ENCODE data around the gene OVCA2.

The OVCA2 gene

DNA sequence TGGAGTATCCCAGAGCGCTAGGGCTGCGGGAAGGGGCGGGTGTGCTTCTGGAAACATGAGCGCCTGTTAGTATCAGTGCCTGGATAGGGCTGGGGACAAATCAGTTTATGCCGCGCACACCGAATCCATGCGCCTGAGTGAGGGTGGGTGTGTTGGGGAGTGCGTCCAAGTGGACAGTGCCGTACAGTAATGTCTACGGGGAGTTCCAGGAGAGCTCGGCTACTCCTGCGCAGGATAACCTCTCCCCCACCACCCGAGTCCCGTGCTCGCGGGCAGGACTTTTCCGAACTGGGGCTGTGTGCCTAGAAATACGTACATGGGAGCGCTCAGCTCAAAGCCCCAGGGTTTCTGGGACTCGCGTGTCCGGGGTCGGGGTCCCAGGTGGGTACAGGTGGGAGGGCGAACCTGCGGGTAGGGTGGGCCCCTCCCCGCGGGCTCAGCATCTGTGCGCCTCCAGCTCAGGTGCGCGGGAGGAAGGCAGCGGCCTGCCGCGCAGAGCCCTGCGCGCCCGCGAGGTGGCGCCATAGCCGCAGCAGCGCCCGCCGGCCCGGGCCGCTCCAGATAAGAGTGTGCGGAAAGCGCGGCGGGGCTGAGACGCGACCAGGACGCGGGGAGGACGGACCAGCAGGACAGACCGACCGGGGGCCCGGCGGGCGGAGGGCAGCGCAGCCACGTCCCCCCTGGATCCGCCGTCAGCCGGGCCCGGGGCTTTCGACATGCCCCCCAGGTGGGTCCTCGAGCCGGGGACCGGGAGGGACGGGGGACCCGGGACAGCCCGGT is 12.9 kb downstream of the OVCA2 start, which contains the start of gene HIC1:
HIC1 (plus strand) TSS at position 592 of the 780 bp plus-strand sequence. CDS start 1,588 bp downstream, outside the sequence.
- FAIRE-seq = no peak

DNA sequence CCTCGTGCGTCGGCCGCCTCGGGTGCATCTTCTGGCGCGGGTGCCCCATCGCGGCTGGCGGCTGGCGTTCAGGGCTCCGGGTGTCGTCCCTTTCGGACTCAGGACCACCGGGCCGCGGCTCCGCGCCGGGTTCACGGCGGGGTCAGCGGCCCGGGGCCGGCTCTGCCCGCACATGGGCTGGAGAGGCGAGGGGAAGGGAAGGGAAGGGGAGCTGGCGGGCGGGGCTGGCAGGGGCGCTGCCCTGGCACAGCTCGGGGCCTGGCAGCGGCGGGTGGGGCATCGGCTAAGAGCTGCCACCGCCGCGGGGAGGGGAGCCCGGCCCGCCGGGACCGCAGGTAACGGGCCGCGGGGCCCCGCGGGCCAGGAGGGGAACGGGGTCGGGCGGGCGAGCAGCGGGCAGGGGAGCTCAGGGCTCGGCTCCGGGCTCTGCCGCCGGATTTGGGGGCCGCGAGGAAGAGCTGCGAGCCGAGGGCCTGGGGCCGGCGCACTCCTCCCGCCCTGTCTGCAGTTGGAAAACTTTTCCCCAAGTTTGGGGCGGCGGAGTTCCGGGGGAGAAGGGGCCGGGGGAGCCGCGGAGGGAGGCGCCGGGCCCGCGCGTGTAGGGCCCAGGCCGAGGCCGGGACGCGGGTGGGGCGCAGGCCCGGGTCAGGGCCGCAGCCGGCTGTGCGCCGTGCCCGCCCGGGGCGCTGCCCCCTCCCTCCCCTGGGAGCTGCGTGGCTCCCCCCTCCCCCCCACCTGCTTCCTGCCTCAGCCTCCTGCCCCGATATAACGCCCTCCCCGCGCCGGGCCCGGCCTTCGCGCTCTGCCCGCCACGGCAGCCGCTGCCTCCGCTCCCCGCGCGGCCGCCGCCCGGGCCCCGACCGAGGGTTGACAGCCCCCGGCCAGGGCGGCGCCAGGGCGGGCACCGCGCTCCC is 13.7 kb downstream of the OVCA2 start:
- no peak for FAIRE-seq

DNA sequence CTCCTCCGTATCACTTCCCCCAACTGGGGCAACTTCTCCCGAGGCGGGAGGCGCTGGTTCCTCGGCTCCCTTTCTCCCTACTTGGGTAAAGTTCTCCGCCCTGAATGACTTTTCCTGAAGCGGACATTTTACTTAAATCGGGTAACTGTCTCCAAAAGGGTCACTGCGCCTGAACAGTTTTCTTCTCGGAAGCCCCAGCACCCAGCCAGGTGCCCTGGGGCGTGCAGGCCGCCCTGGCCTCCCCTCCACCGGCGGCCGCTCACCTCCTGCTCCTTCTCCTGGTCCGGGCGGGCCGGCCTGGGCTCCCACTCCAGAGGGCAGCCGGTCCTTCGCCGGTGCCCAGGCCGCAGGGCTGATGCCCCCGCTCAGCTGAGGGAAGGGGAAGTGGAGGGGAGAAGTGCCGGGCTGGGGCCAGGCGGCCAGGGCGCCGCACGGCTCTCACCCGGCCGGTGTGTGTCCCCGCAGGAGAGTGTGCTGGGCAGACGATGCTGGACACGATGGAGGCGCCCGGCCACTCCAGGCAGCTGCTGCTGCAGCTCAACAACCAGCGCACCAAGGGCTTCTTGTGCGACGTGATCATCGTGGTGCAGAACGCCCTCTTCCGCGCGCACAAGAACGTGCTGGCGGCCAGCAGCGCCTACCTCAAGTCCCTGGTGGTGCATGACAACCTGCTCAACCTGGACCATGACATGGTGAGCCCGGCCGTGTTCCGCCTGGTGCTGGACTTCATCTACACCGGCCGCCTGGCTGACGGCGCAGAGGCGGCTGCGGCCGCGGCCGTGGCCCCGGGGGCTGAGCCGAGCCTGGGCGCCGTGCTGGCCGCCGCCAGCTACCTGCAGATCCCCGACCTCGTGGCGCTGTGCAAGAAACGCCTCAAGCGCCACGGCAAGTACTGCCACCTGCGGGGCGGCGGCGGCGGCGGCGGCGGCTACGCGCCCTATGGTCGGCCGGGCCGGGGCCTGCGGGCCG is 14.7 kb downstream of the OVCA2 start:
- no peak for FAIRE-seq

DNA sequence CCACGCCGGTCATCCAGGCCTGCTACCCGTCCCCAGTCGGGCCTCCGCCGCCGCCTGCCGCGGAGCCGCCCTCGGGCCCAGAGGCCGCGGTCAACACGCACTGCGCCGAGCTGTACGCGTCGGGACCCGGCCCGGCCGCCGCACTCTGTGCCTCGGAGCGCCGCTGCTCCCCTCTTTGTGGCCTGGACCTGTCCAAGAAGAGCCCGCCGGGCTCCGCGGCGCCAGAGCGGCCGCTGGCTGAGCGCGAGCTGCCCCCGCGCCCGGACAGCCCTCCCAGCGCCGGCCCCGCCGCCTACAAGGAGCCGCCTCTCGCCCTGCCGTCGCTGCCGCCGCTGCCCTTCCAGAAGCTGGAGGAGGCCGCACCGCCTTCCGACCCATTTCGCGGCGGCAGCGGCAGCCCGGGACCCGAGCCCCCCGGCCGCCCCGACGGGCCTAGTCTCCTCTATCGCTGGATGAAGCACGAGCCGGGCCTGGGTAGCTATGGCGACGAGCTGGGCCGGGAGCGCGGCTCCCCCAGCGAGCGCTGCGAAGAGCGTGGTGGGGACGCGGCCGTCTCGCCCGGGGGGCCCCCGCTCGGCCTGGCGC is 15.4 kb downstream of the OVCA2 start:
- no peak for FAIRE-seq

DNA sequence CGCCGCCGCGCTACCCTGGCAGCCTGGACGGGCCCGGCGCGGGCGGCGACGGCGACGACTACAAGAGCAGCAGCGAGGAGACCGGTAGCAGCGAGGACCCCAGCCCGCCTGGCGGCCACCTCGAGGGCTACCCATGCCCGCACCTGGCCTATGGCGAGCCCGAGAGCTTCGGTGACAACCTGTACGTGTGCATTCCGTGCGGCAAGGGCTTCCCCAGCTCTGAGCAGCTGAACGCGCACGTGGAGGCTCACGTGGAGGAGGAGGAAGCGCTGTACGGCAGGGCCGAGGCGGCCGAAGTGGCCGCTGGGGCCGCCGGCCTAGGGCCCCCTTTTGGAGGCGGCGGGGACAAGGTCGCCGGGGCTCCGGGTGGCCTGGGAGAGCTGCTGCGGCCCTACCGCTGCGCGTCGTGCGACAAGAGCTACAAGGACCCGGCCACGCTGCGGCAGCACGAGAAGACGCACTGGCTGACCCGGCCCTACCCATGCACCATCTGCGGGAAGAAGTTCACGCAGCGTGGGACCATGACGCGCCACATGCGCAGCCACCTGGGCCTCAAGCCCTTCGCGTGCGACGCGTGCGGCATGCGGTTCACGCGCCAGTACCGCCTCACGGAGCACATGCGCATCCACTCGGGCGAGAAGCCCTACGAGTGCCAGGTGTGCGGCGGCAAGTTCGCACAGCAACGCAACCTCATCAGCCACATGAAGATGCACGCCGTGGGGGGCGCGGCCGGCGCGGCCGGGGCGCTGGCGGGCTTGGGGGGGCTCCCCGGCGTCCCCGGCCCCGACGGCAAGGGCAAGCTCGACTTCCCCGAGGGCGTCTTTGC is 16.2 kb downstream of the OVCA2 start:
- no peak for FAIRE-seq

DNA sequence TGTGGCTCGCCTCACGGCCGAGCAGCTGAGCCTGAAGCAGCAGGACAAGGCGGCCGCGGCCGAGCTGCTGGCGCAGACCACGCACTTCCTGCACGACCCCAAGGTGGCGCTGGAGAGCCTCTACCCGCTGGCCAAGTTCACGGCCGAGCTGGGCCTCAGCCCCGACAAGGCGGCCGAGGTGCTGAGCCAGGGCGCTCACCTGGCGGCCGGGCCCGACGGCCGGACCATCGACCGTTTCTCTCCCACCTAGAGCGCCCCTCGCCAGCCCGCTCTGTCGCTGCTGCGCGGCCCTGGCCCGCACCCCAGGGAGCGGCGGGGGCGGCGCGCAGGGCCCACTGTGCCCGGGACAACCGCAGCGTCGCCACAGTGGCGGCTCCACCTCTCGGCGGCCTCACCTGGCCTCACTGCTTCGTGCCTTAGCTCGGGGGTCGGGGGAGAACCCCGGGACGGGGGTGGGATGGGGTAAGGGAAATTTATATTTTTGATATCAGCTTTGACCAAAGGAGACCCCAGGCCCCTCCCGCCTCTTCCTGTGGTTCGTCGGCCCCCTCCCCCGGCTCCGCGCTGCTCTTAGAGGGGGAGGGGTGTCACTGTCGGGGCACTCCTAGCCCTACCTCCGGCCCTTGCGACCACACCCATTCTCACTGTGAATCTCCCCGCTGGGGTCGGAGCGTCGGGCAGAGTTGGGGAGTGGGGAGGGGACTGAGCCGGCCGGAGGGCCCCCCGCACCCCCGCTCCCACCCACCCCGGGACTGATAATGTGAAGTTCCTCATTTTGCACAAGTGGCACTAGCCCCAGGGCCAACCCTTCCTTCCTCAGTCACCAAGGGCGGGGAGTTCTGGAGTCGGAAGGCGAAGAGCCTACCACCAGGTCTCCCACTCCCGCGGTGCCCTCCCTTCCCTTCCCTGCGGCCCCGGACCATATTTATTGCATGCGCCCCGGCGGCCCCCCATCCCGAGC is 17.0 kb downstream of the OVCA2 start:
- no peak for FAIRE-seq

DNA sequence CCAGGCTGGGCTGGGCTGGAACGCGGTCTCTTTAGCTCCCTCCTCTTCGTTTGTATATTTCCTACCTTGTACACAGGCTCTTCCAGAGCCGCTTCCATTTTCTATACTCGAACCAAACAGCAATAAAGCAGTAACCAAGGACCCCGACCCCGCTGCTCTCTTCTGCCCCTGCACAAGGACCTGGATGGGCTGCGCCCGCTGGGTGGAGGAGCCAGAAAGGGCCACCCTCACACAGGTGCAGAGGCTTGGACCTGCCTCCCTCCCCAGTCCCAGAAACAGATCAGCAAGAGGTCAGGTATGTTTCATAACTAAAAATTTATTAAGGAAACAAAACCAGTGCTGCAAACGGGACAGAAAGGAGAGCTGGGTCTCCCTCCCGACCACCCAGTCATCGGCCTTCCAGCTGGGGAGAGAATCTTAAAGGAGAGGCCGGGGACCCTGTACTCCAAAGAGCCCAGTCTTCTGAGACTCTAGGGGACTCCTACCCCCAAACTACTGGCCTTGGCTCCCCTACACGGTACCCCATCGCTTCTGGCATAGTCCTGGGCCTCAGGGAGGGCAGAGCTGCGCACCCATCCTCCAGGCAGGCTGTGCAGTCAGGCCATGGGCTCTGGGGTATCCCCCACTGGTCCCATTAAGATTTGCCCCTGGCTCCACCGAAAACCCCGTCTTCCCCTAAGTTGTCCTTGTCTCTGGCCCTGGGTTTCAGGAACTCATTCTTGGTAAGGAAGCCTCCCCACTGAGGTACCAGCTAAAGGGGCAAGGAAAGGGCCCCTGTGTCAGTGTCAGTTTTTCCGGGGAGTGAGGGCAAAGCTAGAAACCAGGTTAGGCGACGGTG is 17.9 kb downstream of the OVCA2 start:
- no peak for FAIRE-seq

DNA sequence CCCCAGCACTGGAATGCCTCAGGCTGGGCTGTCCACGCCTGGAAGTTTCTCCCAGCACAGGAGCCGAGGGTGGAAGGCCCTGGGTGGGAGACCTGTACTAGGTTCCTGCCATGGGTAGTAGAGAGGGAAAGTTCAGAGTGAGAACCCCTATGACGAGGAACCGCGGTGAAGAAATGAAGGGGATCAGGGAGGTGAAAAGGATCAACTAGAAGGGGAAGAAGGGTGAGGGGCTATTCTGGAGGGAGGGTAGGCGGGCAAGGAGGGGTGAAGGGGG is 18.5 kb downstream of the OVCA2 start:
- no peak for FAIRE-seq

DNA sequence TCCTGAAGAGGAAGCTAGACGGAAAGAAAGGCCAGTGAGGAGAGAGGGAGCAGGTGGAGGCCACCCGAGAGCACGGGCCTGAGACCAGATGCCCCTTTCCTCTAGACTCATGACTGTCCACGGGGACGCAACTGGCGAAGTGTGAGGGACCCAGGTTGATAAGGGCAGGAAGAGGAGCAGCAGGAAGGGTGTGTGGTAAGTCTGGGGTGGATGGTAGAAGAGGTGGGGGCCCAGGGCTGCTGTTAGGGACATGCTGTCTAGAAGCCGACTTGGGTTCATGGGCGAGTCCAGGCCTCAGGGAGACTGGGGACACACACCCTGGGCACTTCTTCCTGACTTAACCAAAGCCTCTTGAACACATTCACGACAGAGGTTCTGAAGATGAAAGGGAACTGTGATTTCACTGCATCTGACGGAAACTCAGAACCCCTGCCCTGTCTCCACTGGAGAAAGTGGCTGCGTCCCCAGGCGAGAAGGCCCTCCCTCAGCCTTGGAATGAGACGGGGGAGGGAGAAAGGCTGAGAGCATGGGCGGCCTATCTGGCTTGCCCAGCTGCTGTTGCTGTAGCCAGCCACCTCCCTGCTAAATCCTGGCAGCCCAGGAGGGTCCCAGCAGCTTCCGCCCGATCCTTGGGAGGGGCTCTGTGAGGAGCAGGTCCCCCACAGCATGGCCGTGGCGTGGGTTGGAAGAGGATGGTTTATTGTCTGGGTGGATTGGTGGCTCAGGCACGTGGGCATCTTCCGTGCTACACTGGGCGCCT is 19.0 kb downstream of the OVCA2 start:
- FAIRE-seq = no peak

DNA sequence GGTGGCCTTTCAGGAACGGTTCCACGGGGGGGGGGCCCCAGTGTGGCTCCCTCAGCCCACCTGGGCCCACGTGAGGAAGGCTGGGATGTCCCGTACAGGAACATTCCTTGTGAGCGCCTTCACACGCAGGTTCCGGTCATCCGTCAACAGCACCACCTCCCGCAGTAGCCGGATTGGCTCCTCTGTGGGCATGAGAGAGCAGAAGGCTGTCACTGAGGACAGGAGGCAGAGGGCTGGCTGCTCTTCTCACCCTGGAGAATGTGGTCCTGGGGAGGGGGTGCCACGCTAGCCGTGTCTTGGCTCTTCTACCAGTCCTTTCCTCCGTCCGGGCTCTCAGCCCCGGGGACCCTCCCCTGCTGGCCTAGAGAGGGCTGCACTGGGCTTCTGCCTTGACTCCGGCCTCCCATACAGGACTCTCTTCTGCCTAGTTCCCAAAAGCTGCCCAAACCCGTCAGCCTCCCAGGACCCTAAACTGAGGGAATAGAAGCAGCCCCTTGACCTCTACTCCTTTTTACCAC is 19.7 kb downstream of the OVCA2 start:
- FAIRE-seq = no peak

DNA sequence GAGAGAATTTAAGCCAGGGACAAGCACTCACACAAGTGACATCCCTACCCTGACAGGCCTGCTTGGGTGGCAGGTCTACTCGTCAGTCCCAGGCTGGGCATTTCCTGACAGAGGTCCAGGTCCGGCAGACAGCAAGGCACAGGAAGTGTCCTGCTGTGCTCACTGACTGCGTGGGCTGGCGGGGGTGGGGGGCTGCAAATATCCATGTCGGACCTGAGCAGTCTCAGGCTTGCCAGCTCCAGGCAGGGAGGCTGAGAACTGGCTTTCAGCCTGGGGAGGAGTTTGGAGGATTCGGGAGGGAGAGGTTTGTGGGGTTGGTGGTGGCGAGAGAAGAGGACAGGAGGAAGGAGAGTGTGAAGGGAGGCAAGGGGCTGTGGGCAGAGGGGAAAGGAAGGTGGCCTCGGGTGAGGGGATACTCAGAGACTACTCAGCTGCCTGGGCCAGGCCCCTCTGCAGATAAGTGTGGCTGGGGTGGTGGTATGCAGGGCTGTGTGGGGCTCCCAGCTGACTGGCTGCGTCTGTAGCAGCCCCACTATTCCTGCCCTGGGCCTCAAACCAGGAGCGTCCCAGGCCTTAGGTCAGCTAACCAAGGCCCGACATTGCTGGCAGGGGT is 20.9 kb downstream of the OVCA2 start:
- FAIRE-seq = no peak

DNA sequence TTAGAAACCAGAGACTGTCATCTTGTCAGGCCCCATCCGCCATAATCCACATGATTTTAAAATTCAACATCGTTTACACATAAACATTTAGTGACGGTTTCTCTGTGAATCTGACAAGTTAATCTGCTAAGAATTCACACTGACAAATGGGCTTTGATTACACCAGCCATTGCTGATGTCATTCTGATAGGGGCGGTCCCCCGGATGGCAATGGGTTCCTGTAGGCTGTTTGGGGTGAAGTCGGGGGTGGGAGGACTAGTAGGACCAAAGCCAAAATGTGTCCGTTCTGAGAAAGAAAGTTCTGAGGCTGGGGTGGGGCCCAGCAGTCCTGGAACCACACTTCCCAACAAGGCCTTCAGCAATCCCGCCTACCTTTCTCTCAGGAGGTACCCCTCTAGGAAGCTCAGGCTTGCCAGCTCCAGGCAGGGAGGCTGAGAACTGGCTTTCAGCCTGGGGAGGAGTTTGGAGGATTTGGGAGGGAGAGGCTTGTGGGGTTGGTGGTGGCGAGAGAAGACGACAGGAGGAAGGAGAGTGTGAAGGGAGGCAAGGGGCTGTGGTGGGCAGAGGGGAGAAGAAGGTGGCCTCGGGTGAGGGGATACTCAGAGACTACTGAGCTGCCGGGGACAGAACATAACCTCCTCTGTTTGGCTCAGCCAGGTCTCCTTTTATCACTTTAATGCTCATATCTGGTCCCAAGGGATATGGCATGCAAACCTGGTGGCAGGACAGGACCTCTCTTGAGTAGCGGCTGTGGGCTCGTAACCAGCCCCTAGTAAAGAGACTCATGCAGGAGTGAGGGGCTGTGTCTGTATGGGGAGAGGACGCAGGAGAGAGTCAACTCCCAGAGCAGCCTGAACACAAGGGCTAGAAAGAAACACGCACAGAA is 21.7 kb downstream of the OVCA2 start:
- no peak for FAIRE-seq

DNA sequence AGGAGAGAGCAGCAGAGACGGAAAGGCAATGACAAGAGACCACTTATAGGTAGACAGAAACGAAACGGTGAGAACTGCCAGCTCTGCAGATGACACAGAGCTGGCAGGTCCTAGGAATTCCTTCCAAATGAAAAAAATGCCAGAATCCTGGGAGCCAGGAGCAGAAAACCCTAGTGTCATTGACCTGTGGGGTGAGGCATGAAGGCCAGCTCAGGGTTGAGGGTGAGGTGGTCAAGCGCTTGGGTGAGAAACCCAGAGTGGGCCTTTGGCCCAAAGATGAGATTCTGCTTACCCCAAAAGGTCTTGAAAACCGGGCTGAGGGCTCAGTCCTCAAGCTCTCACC is 22.3 kb downstream of the OVCA2 start:
- FAIRE-seq = no peak

DNA sequence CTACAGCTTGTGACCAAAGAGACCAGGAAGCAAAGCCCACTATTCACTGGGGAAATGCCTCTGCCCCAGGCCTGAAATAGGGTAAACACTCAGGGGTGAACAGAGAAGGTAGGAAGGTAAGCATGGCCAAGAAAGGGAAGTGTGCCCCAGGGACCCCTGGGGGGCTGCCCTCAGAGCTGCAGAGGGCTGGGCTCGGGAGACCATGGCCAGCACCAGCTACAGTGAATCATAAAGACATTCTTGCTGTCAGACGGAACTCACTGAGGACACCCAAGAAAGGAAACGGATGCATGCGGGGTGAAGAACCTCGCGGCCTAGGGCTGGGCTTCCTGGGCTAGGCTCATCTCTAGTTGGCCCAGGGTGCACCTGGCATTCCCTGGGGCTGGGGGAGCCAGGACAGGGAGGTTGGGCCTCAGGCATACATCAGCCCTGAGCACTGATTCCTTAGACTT is 22.7 kb downstream of the OVCA2 start:
- FAIRE-seq = no peak

DNA sequence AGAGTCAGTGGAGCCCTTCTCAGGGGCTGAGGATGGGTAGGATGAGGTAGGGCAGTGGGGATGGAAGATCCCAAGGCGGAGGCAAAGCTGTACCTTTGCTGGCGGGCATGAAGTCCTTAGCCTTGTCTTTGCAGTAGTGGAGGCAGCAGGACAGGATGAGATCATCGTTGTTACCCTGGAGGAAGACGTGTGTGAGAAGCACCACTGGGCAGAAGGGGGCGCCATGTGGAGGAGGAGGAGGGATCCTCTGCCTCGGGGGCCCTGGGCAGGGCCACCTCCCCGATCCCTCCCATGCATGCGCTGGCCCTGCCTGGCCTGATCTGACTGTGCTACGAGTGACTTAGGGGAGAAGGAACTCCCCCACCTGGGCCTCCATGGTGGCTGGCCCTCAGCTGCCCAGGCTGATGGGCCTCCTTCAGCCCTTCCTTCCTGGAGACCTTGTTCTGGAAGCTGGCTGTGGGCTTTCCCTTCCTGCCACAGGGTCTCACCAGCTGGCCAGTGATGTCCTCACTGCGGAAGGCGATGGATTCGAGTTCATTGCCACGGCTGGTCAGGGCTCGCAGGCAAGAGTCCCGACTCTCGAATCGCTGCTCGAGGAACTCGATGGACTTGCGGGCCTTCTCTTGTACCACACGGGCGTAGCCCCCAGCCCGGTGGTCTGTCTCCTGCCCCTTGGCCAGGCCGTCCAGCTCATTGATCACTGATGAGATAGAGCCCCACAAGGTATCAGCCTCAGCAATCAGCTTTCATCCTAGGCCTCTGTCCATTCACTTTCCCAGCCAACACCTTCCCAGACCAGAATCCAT is 23.4 kb downstream of the OVCA2 start:
- FAIRE-seq = no peak

DNA sequence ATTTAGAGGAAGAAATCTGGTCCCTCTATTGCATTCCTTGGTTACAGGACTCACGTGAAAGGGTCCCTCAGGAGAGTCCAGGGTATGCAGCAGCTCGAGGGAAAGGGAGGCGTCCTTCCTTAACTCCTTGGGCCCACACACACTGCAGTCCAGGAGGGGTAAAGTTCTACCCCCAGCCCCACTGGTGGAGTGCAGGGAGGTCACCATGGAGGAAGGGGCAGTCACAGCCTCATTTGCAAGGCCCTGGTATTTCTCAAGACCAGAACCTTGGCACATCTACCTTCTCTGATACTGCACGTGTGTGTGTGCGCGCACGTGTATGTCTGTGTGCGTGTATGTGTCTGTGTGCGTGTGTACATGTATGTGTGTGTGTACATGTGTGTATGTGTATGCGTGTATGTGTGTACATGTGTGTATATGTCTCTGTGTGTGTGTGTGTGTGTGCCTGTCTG is 24.2 kb downstream of the OVCA2 start:
- FAIRE-seq = no peak
